Right lobe of liver (tissue), 6 donors: ENCODE data around the gene FBLN1. TPM values are rescaled to one million over a fixed set of nuclear protein-coding genes. Genes with fewer than 3 reads are reported as not detected.

ENCODE experiments used
- ATAC-seq, 4 donors: fragments of 200-7000 bp; cut with Tn5 transposase; one replicate each; pipeline ENCODE4 v1.9.1; 2020; ENCODE audit warnings: mild to moderate bottlenecking in 4 of 4, moderate library complexity in 4 of 4
- DNase-seq, 3 donors: peaks; one replicate each; pipeline ENCODE4 v3.0.0-alpha.2; 2020
- H3K27ac ChIP-seq, 3 donors: fragments of 200-600 bp; one replicate each; pipeline ENCODE4 v1.8.0; 2022
- H3K27me3 ChIP-seq, 2 donors: fragments of 200-600 bp; one replicate each; pipeline ENCODE4 v1.8.0; 2022
- H3K36me3 ChIP-seq, 4 donors: fragments of 200-600 bp; sonication (generic) in 1 of 4; one replicate each; pipeline versions ENCODE4 v1.5.1 to v1.8.0; 2017 to 2022; ENCODE audit warnings: control low read depth in 1 of 4
- H3K4me1 ChIP-seq, 4 donors: fragments of 200-600 bp; sonication (generic) in 1 of 4; one replicate each; pipeline versions ENCODE4 v1.5.1 to v1.8.0; 2017 to 2022; ENCODE audit warnings: control low read depth in 1 of 4
- H3K4me3 ChIP-seq, 3 donors: fragments of 200-600 bp; one replicate each; pipeline ENCODE4 v1.8.0; 2022
- H3K9me3 ChIP-seq, 4 donors: fragments of 200-600 bp; sonication (generic) in 1 of 4; one replicate each; pipeline versions ENCODE4 v1.5.1 to v1.8.0; 2017 to 2022; ENCODE audit warnings: control low read depth in 1 of 4
- POLR2A ChIP-seq: fragments of 450-650 bp; IDR thresholded peaks from one replicate; pipeline ENCODE4 v1.6.1; 2017; ENCODE audit warnings: antibody characterized with exemption, mild to moderate bottlenecking
- WGBS: methylation state at CpG from one replicate; pipeline ENCODE4 v1.1.6; 2018; ENCODE audit warnings: low coverage, low lambda C conversion rate; ENCODE audit not compliant: insufficient coverage; ENCODE audit errors: missing lambda C conversion rate; 5-methylcytosine and 5-hydroxymethylcytosine counted together
- intact Hi-C, 2 donors: fragments of 100-400 bp; cut with DNase I; formaldehyde crosslinking; loops; one replicate each; pipeline versions ENCODE4 v1.11.2 to v1.14.1; 2022
- long read RNA-seq: library from polyadenylated mRNA; unstranded; transcript quantifications from one replicate; pipeline ENCODE4 v2.0.0, GENCODE V29; 2019
- total RNA-seq, 6 experiments: library from RNA; depleted of rRNA in 2 of 6; stranded (reverse); fragments of >200 nt in 2 of 6; fragmentation: NEBNext Ultra II Directional in 3 of 6; extraction: Animal tissue kit (Norgen Biotek cat#: 25700) in 3 of 6; gene quantifications; one replicate each; pipeline versions ENCODE4 v1.1.0 to v1.2.4, GENCODE V29; 2016 to 2023
- TF ChIP-seq, protein P1 (sequence below), 4 donors: fragments of 200-600 bp in 3 of 4; fragments of 450-650 bp in 1 of 4; IDR thresholded peaks; one replicate each; pipeline versions ENCODE4 v1.5.1 to v1.8.0; 2016 to 2022; ENCODE audit warnings: antibody characterized with exemption in 4 of 4, mild to moderate bottlenecking in 2 of 4
- donor health status: DM: no; HTN: yes; CAD: no.
- donor health status: DM: no; HTN: no; CAD: no.
- donor health status: DM: no; HTN: no; CAD: no.
- donor health status: DM: no; HTN: yes; CAD: no.
- donor health status: DM: no; HTN: yes; CAD: no.

Gene FBLN1, protein sequence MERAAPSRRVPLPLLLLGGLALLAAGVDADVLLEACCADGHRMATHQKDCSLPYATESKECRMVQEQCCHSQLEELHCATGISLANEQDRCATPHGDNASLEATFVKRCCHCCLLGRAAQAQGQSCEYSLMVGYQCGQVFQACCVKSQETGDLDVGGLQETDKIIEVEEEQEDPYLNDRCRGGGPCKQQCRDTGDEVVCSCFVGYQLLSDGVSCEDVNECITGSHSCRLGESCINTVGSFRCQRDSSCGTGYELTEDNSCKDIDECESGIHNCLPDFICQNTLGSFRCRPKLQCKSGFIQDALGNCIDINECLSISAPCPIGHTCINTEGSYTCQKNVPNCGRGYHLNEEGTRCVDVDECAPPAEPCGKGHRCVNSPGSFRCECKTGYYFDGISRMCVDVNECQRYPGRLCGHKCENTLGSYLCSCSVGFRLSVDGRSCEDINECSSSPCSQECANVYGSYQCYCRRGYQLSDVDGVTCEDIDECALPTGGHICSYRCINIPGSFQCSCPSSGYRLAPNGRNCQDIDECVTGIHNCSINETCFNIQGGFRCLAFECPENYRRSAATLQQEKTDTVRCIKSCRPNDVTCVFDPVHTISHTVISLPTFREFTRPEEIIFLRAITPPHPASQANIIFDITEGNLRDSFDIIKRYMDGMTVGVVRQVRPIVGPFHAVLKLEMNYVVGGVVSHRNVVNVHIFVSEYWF
- 1 to 10 TPM; 1.6 to 6.6 (median 3.4) TPM for total RNA-seq
- long read RNA-seq, partial matches to known transcripts = 0 of 1 reads
- long read RNA-seq, other reads (novel, unspliced or antisense) = 1 of 1 reads

DNA sequence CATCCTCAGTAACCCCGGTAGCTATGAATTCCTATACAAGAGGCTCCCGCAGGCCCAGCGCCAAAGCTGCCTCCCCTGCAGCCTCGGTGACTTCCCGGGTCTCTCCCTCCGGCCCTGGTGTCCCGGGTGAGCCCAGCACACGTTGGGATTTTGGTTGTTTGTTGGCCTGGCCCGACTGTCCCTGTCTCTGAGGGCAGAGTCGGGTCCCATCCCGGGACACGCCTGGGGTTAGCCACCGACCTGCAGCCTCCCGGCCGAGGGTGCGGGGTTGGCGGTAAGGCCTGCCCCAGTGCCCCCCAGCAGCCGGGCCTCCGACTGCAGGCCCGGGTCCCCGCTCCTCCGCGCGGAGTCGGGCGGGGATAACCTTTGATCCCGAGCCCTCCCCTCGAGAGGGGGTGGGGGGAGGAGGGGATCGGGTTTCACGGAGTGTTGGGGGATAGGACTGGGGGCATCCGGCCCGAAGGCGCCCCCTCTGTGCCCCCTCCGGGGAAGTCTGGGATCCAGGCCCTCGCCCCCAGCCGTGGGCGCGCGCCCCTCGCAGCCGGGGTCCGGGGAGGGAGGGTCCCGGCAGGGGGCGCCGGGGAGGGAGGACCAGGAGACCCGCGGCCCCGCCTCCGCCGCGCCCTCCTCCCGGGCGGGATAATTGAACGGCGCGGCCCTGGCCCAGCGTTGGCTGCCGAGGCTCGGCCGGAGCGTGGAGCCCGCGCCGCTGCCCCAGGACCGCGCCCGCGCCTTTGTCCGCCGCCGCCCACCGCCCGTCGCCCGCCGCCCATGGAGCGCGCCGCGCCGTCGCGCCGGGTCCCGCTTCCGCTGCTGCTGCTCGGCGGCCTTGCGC is at the start of gene FBLN1:
FBLN1 (plus strand) TSS at position 669 of the 835 bp plus-strand sequence; CDS start at position 772, 103 bp downstream.
- Histone ChIP-seq H3K27ac (no peak within 1 kb of the TSS), H3K36me3 (no peaks in the 10 kb centered on the region), H3K4me3 (peak within 1 kb of the TSS; percentile 20 to 42 (median 21)), H3K9me3 (no peaks in the 10 kb centered on the region), H3K27me3 (no peaks in the 10 kb centered on the region), H3K4me1 (no peaks in the 10 kb centered on the region)
- 14% methylated on average over 7 of the region's 89 CpGs for WGBS
- no peak for TF ChIP-seq POLR2A
- TF ChIP-seq, protein P1, sequence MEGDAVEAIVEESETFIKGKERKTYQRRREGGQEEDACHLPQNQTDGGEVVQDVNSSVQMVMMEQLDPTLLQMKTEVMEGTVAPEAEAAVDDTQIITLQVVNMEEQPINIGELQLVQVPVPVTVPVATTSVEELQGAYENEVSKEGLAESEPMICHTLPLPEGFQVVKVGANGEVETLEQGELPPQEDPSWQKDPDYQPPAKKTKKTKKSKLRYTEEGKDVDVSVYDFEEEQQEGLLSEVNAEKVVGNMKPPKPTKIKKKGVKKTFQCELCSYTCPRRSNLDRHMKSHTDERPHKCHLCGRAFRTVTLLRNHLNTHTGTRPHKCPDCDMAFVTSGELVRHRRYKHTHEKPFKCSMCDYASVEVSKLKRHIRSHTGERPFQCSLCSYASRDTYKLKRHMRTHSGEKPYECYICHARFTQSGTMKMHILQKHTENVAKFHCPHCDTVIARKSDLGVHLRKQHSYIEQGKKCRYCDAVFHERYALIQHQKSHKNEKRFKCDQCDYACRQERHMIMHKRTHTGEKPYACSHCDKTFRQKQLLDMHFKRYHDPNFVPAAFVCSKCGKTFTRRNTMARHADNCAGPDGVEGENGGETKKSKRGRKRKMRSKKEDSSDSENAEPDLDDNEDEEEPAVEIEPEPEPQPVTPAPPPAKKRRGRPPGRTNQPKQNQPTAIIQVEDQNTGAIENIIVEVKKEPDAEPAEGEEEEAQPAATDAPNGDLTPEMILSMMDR (IDR thresholded peaks at IDR 0.05) = no peak
- intact Hi-C loops = no loop called here
- ATAC-seq (peak; percentile 38 to 67 (median 58)), DNase-seq (peak in 1 of 3 donors; percentile 43)

DNA sequence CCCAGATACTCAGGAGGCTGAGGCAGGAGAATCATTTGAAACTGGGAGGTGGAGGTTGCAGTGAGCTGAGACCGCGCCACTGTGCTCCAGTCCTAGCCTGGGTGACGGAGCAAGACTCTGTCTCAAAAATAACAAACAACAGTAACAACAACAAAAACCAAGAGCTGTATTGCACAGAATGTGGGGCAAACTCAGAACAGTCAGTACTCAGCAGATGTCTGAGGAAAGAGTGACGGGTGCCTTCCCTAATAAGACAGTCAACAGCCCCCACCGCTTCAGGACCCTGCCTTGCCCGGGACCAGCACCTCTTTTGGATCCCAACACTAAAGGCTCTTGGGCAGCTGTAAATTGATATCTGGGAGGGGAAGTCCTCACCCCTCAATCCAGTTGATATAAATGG is 48.9 kb upstream of the FBLN1 start:
- WGBS = 97% methylated on average over 5 of the region's 6 CpGs
- Histone ChIP-seq H3K9me3 (no peaks in the 10 kb centered on the region), H3K27ac (no peak overlapping the region), H3K4me1 (no peaks in the 10 kb centered on the region), H3K27me3 (no peaks in the 10 kb centered on the region), H3K4me3 (no peak overlapping the region), H3K36me3 (no peaks in the 10 kb centered on the region)
- no peak for DNase-seq
- ATAC-seq = no peak
- intact Hi-C loops = no loop called here
- TF ChIP-seq POLR2A = no peak
- TF ChIP-seq, protein P1 (IDR thresholded peaks at IDR 0.05) = no peak

DNA sequence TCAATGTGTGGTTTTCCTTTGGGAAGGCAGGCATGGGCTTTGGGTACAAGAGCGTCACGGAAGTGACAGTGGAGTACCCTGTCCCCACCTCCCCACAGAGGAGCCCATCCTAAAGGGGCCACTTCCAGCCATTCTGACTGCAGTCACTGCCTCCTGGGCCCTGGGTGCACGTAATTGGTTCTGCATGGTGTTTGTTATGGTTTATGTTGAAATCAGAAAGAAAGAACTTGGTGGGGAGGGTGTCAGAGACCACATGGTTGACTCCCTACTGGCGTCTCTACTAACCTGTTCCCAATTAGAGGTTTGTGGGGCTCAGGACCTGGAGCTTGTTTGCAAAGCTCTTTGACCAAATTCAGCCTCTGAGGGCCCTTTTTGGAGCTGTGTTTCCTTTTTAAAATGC is 48.4 kb upstream of the FBLN1 start:
- 57% methylated on average over 4 of the region's 4 CpGs for WGBS
- TF ChIP-seq POLR2A = no peak
- TF ChIP-seq, protein P1 (IDR thresholded peaks at IDR 0.05) = no peak
- DNase-seq (no peak), ATAC-seq (no peak)
- no peak overlapping the region for H3K27ac ChIP-seq
- no peaks in the 10 kb centered on the region for H3K36me3 ChIP-seq
- intact Hi-C loops = no loop called here
- no peaks in the 10 kb centered on the region for H3K9me3 ChIP-seq
- H3K27me3 ChIP-seq = no peaks in the 10 kb centered on the region
- H3K4me3 ChIP-seq = no peak overlapping the region
- no peaks in the 10 kb centered on the region for H3K4me1 ChIP-seq

DNA sequence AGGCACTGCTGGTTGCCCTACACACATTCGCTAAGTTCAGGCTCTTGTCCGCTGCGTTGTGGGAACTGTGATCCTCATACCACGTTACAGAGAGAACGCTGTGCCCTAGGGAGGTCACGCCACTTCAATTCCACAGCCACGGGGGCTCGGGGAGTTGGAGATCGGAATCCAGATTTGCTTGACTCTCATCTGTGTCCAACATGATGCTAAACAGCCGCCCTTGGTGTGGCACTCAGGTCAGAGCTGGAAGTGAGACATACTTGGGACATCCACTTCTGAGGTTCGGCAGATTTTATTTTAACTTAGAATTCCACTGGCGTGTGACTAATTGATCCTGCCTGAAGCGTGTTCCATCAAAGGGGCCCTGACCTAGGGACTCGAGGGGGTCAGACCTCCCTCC is 47.5 kb upstream of the FBLN1 start:
- Histone ChIP-seq H3K4me1 (no peaks in the 10 kb centered on the region), H3K9me3 (no peaks in the 10 kb centered on the region), H3K4me3 (no peak overlapping the region), H3K27ac (no peak overlapping the region), H3K36me3 (no peaks in the 10 kb centered on the region), H3K27me3 (no peaks in the 10 kb centered on the region)
- no peak for DNase-seq
- WGBS = 63% methylated on average over 11 of the region's 14 CpGs
- ATAC-seq = no peak
- TF ChIP-seq POLR2A = no peak
- TF ChIP-seq, protein P1 (IDR thresholded peaks at IDR 0.05) = no peak
- intact Hi-C loops = no loop called here
